Spleen (tissue), 7 donors: ENCODE results near the gene LRRC8D.

Experiments
- CTCF ChIP-seq, 11 experiments: fragments of 200-600 bp in 7 of 11; fragments of 450-650 bp in 4 of 11; sonication (generic) in 4 of 11; IDR thresholded peaks in 8 of 11; conservative IDR thresholded peaks in 3 of 11; 1 replicate in 7 of 11; 2 replicates in 4 of 11; pipeline versions ENCODE4 v1.4.0 to v1.8.0; 2016 to 2021; ENCODE audit warnings: antibody characterized with exemption in 11 of 11, inconsistent platforms in 4 of 11, mild to moderate bottlenecking in 1 of 11
- POLR2A ChIP-seq, 3 donors: fragments of 450-650 bp; IDR thresholded peaks; one replicate each; pipeline ENCODE4 v1.5.1; 2017; ENCODE audit warnings: antibody characterized with exemption in 3 of 3, mild to moderate bottlenecking in 1 of 3
- donor health status: DM: no; HTN: no; CAD: no; lungs with moderate emphysema.
- donor health status: DM: no; HTN: no; CAD: no.
- donor health status: DM: no; HTN: no; CAD: no.

- TF ChIP-seq CTCF (IDR thresholded peaks at IDR 0.05 in 8 of 11, conservative IDR thresholded peaks at IDR 0.05 in 3 of 11) = no peak
- no peak for TF ChIP-seq POLR2A (IDR thresholded peaks at IDR 0.05)
Observed at GRCh38 chr1:89896105-89896942, 75.5 kb downstream of the LRRC8D start.
